Left hindlimb (tissue), 1 donor: ENCODE measurements around the gene TUBGCP5.

Experiments used
- DNase-seq: peaks from one replicate; pipeline ENCODE4 v3.0.0-alpha.2; 2018

TUBGCP5 gene

DNA sequence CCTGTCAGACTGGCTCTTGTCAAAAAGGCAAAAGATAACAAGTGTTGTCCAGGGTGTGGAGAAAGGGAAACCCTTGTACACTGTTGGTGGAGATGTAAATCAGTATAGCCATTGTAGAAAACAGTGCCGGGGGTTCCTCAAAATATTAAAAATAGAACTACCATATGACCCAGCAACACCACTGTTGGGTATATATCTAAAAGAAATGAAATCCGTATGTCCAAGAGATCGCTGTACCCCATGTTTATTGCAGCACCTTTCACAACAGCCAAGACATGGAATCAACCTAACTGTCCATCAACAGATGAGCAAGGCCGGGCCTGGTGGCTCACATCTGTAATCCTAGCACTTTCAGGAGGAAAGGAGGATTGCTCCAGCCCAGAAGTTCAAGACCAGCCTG is 65.4 kb downstream of the TUBGCP5 start:
- no peak for DNase-seq

DNA sequence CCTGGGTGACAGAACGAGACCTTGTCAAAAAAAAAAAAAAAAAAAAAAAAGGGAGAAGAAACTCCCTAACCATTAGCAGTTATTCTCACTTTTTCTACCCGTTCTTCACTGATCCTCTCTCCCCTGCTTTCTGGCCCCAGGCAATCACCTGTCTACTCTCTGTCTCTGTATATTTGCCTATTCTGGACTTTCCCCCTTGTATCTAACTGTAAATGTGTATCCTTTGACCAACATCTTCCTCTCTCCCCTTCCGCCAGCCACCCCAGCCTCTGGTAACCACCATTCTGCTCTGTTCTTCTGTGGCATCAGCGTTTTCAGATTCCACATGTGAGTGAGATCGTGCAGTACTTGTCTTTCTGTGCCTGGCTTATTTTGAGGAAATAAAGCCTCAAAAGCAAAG is 66.1 kb downstream of the TUBGCP5 start:
- no peak for DNase-seq

- DNase-seq = no peak
Measured at GRCh38 chr15:22969489-22969888, 69.9 kb downstream of the TUBGCP5 start.

DNA sequence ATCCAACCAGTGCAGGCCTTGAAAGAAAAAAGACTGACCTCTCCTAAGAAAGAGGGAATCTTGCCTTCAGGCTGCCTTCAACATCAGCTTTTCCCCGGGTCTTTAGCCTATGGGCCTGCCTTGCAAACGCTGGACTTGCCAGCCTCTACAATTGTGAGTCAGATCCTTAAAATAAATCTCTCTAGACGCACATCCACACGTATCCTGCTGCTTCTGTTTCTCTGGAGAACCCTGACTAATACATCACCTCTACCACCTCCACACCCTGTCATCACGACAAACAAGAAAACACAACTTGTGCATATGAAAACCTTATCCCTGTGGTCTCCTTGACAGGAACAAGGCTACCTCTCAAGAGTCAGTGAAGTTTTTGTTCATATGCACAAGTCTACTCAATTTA is 71.0 kb downstream of the TUBGCP5 start:
- no peak for DNase-seq

GRCh38 chr15:22967084-22967770 is 72.1 kb downstream of the TUBGCP5 start:
- no peak for DNase-seq

DNA sequence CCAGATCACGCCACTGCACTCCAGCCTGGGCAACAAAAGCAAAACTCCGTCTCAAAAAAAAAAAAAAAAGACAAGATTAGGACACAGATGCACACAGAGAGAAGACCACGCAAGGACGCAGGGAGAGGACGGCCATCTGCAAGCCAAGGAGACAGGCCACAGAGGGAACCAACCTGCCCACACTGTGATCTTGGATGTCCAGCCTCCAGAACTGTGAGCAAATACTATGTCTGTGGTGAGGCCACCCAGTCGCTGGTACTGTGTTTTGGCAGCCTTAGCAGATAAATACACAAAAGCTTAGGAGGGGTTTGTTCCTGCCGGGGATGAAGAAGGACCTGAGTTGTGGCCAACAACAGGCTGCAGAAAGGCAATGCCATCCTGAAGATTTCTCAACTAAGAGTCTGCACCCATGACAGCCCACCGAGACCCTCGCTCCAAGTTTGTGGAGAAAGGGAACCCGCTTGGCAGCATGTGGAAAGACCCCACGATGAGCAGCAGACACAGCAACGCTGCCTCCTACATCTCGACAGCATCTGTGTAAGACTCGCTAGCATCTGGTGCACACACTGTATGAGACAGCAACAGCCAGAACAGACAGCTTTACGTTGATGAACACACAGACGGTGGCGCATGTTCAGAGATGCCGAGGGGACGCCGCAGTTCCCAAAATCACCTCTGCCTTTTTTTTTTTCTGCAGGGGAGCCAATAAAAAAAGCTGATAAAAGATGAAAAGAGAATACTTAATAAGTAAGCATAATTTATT is 72.9 kb downstream of the TUBGCP5 start:
- no peak for DNase-seq

DNA sequence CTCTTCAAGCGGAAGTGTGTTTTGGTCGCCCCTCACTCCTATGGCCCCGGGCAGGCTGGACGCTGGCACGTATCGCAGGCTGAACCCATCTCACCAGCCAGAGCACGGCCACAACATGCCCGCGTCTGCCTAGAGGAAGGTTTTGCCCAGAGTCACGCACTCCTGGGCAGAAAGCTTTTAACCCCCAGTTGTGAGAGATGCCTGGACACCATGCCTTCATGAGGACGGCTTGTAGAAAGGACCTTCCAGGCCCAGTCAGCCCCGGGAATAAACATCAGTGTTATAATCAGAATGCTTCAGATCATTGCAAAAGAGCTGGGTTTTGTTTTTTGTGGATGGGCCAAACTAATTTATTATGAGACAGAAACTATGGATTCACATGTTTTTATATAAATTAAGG is 75.7 kb downstream of the TUBGCP5 start:
- DNase-seq = no peak

DNA sequence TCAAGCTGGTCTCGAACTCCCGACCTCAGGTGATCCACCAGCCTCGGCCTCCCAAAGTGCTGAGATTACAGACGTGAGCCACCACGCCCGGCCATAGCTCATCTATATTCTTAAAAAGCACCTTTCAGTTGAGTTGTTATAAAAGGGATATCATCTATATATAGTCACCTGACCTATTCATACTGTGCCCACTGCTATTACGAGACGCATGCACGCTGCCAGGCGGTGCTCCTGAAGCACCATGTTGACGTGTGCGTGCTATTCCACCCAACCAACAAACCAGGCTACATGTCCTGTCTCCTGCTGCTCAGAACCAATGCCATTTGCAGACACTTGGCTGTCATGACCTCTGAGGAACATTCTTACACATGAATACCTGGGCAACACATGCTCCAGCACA is 76.8 kb downstream of the TUBGCP5 start:
- DNase-seq = no peak

DNA sequence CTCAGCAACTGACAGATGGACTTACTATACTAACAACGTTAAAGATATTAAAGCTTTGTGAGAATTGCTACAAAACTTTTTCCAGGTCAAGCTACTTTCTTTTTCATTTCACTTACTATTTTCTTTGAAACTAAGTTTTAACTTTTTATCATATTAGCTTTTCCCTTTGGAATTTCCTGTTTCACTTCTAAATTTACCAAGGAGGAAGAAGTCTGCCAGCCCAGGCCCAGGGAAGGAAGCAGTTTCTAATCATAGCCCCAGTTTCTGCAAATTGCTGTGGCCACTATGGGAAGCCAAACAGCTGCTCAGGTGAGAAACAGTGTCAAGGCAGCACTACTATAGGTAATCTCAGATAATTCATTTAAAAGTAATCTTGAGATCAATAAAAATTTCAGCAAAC is 77.6 kb downstream of the TUBGCP5 start:
- DNase-seq = no peak

GRCh38 chr15:22960556-22960955 is 78.8 kb downstream of the TUBGCP5 start:
- no peak for DNase-seq

DNA sequence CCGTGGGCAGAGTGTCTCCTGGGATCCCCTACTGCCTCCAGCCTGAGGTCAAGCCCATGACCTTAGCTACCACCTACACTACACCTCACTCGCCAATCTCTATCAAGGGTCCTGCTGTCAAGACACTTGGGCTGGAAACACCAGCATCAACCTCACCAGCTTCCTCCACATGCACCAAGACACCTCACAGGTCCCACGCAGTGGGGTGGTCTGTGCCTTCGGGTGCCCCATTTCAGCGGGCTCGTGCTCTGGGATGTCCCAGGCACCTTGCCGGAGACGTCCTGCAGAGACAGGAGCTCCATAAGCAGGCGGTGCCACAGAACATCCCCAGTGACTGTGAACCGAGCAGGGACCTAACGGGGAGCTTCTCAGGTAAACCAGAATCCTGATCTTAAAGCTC is 79.2 kb downstream of the TUBGCP5 start:
- DNase-seq = no peak

DNA sequence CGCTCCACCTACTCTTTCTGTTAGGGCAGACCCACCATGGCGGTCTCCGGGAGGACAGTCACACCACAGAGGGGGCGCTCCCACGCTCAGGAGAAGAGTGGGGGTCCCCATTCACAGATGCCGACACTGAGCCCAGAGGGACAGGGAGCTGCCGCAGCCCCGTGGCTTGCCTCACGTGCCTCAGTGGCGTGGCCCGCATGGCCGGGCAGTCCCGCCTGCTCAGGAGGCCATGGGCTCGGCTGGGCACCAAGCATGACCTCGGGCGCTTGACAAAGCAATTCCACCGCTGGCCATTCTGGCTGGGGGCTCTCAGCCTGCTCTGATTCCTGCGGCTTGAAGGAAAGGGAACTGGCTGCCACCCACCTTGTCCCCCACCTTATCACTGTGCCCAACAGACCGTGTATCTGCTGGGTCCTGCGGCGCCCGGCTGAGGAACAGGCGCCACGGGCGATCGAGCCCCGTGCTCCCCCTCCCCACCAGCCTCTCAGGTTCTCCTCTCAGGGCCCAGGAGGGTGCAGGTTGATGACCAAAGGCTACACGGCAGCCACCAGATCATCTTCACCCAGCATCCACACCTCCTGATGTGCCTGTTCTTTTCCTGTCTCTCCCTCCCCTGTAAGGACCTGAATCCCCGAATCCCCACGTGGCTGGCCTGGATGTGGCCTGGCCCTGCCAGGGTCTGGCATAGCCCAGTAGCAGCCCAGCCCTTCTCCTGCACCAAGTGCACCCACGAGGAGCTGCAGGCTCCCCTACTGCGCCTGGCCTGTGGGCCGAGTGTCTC is 79.9 kb downstream of the TUBGCP5 start:
- DNase-seq = no peak

DNA sequence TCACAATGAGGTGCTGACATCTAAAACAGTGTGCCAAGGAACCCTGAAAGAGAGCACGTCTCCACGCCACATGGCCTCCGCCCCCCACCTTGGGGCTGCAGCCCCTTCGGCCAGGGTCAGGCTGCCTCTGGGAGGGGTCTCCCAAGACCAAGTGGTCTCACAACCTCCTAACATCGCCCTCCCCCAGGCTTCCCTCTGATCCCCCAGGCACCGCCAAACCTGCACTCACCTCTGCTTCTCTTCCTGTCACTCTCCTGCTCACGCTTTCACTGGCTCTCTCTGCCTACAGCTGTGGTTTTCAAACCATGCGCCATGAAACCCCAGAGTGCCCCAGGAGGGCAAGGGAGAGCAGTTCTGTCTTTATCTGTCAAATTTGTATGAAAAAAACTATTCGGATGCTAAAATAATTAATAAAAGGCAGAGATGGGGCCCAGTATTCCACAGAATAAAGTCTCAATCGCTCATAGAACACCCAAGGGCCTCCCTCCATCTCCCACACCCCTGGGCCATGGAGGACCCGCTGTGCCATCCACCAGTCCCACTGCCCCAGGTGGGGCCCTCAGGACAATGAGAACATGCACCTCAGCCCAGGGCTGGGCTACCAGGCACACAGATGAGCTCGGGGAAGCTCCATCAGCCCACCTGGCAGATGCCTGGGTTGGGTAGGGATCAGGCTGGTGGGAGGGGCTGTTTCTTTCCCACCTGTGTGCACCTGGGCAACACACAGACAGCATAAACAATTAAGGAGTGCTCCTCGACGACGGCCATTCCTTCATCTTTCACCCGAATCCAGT is 80.7 kb downstream of the TUBGCP5 start:
- DNase-seq = no peak

DNA sequence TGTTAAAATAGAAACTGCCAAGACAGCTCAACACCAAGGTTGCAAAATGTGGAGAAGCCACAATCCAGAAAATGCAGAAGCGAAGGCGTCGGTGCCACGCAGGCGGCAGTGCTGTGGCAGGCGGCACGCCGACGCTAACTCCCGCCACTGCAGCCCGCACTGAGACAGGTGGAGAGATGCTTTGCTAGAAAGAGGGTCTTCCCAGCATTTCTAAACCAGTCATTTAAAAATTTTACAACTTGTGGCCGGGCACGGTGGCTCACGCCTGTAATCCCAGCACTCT is 82.5 kb downstream of the TUBGCP5 start:
- no peak for DNase-seq

GRCh38 chr15:22956257-22956977 is 83.0 kb downstream of the TUBGCP5 start:
- DNase-seq = no peak

GRCh38 chr15:22955544-22956119 is 83.7 kb downstream of the TUBGCP5 start:
- no peak for DNase-seq

- no peak for DNase-seq
Measured at GRCh38 chr15:22954798-22955543, 84.4 kb downstream of the TUBGCP5 start.

DNA sequence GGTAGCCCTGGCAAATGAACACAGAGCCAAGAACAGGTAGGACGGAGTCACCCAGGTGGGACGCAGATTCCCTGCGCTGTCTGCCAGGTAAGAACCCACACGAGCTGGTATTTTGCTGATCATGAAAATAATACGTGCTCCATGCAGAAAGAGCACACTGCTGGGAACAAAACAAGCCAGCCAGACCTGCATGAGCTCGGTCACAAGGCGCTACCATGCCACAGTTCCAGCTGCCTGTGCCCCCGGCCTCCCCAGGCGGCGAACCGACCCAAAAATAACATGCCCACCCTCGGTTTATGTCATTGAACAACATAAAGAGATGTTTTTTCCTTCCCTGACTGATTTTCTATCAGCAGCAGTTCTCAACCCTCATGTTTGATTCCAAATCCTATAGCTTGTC is 85.0 kb downstream of the TUBGCP5 start:
- no peak for DNase-seq

GRCh38 chr15:22952796-22953579 is 86.4 kb downstream of the TUBGCP5 start:
- no peak for DNase-seq
